Measurements from ENCODE around the gene PARP12.
A peak's percentile ranks its signal among the peaks of the same experiment; 100 is the strongest.

The PARP12 gene

GRCh38 chr7:140004672-140005071, 58.1 kb downstream of the PARP12 start:
- Histone ChIP-seq H2BK120ac (ENCODE audit: low read depth, low read length) (no peak overlapping the region), H3K4me3 (ENCODE audit: low read length) (no peak overlapping the region), H4K8ac (ENCODE audit: low read depth, low read length) (no peak overlapping the region), H2BK5ac (ENCODE audit: low read length) (no peak overlapping the region), H2AK5ac (ENCODE audit: low read length) (no peak overlapping the region), H3K23ac (ENCODE audit: low read length) (no peak overlapping the region), H3K9ac (ENCODE audit: low read length) (no peak overlapping the region), H4K5ac (ENCODE audit: low read length) (no peak overlapping the region), H3K36me3 (ENCODE audit: control insufficient read depth, insufficient read depth, low read length) (no peaks in the 10 kb centered on the region), H3K79me2 (ENCODE audit: control insufficient read depth, insufficient read depth, low read length) (no peaks in the 10 kb centered on the region), H3K4ac (ENCODE audit: low read depth, low read length) (no peak overlapping the region), H3K4me2 (ENCODE audit: low read length) (no peak overlapping the region), H2BK15ac (replicated peaks; ENCODE audit: low read depth) (no peak overlapping the region), H3K18ac (ENCODE audit: low read length) (no peak overlapping the region), H3K79me1 (ENCODE audit: low read length) (no peaks in the 10 kb centered on the region), H3K4me1 (ENCODE audit: control insufficient read depth, low read depth, low read length) (no peaks in the 10 kb centered on the region), H3K27me3 (ENCODE audit: insufficient read depth, low read length, poor library complexity) (no peaks in the 10 kb centered on the region), H3K27ac (ENCODE audit: low read depth, low read length) (no peak overlapping the region), H3K56ac (ENCODE audit: low read length) (no peak overlapping the region)
- WGBS (ENCODE audit: extremely low coverage, insufficient coverage, low lambda C conversion rate) = no CpG with 5 or more reads among the region's 6 CpGs
- DNase-seq = no peak

GRCh38 chr7:140003913-140004382, 58.8 kb downstream of the PARP12 start:
- no peaks in the 10 kb centered on the region for H3K27me3 ChIP-seq (ENCODE audit: insufficient read depth, low read length, poor library complexity)
- H3K18ac ChIP-seq (ENCODE audit: low read length) = no peak overlapping the region
- no peak overlapping the region for H2AK5ac ChIP-seq (ENCODE audit: low read length)
- peak; percentile 79 for DNase-seq
- H3K56ac ChIP-seq (ENCODE audit: low read length) = no peak overlapping the region
- no peak overlapping the region for H3K27ac ChIP-seq (ENCODE audit: low read depth, low read length)
- no peak overlapping the region for H2BK5ac ChIP-seq (ENCODE audit: low read length)
- WGBS (ENCODE audit: extremely low coverage, insufficient coverage, low lambda C conversion rate) = no CpG with 5 or more reads among the region's 9 CpGs
- no peaks in the 10 kb centered on the region for H3K79me1 ChIP-seq (ENCODE audit: low read length)
- H4K8ac ChIP-seq (ENCODE audit: low read depth, low read length) = no peak overlapping the region
- H2BK120ac ChIP-seq (ENCODE audit: low read depth, low read length) = no peak overlapping the region
- H3K9ac ChIP-seq (ENCODE audit: low read length) = no peak overlapping the region
- H3K4me1 ChIP-seq (ENCODE audit: control insufficient read depth, low read depth, low read length) = no peaks in the 10 kb centered on the region
- H3K23ac ChIP-seq (ENCODE audit: low read length) = no peak overlapping the region
- no peak overlapping the region for H2BK15ac ChIP-seq (replicated peaks; ENCODE audit: low read depth)
- no peaks in the 10 kb centered on the region for H3K36me3 ChIP-seq (ENCODE audit: control insufficient read depth, insufficient read depth, low read length)
- H4K5ac ChIP-seq (ENCODE audit: low read length) = no peak overlapping the region
- H3K4me2 ChIP-seq (ENCODE audit: low read length) = no peak overlapping the region
- no peak overlapping the region for H3K4ac ChIP-seq (ENCODE audit: low read depth, low read length)
- no peak overlapping the region for H3K4me3 ChIP-seq (ENCODE audit: low read length)
- no peaks in the 10 kb centered on the region for H3K79me2 ChIP-seq (ENCODE audit: control insufficient read depth, insufficient read depth, low read length)

GRCh38 chr7:140000666-140001268, 62.0 kb downstream of the PARP12 start:
- Histone ChIP-seq H3K27ac (ENCODE audit: low read depth, low read length) (no peak overlapping the region), H2AK5ac (ENCODE audit: low read length) (no peak overlapping the region), H2BK120ac (ENCODE audit: low read depth, low read length) (no peak overlapping the region), H3K27me3 (ENCODE audit: insufficient read depth, low read length, poor library complexity) (no peaks in the 10 kb centered on the region), H3K4ac (ENCODE audit: low read depth, low read length) (no peak overlapping the region), H4K5ac (ENCODE audit: low read length) (no peak overlapping the region), H2BK15ac (replicated peaks; ENCODE audit: low read depth) (no peak overlapping the region), H3K79me2 (ENCODE audit: control insufficient read depth, insufficient read depth, low read length) (no peaks in the 10 kb centered on the region), H3K4me1 (ENCODE audit: control insufficient read depth, low read depth, low read length) (no peaks in the 10 kb centered on the region), H3K79me1 (ENCODE audit: low read length) (no peaks in the 10 kb centered on the region), H3K9ac (ENCODE audit: low read length) (no peak overlapping the region), H3K4me2 (ENCODE audit: low read length) (no peak overlapping the region), H3K56ac (ENCODE audit: low read length) (no peak overlapping the region), H2BK5ac (ENCODE audit: low read length) (no peak overlapping the region), H3K4me3 (ENCODE audit: low read length) (no peak overlapping the region), H4K8ac (ENCODE audit: low read depth, low read length) (no peak overlapping the region), H3K36me3 (ENCODE audit: control insufficient read depth, insufficient read depth, low read length) (no peaks in the 10 kb centered on the region), H3K23ac (ENCODE audit: low read length) (no peak overlapping the region), H3K18ac (ENCODE audit: low read length) (no peak overlapping the region)
- DNase-seq = no peak
- no CpG with 5 or more reads among the region's 6 CpGs for WGBS (ENCODE audit: extremely low coverage, insufficient coverage, low lambda C conversion rate)

GRCh38 chr7:139999516-139999915, 63.2 kb downstream of the PARP12 start:
- no peak overlapping the region for H4K8ac ChIP-seq (ENCODE audit: low read depth, low read length)
- no peak overlapping the region for H3K56ac ChIP-seq (ENCODE audit: low read length)
- H3K4ac ChIP-seq (ENCODE audit: low read depth, low read length) = no peak overlapping the region
- H3K79me1 ChIP-seq (ENCODE audit: low read length) = no peaks in the 10 kb centered on the region
- no peaks in the 10 kb centered on the region for H3K27me3 ChIP-seq (ENCODE audit: insufficient read depth, low read length, poor library complexity)
- H3K18ac ChIP-seq (ENCODE audit: low read length) = no peak overlapping the region
- no peak overlapping the region for H4K5ac ChIP-seq (ENCODE audit: low read length)
- H3K23ac ChIP-seq (ENCODE audit: low read length) = no peak overlapping the region
- H2AK5ac ChIP-seq (ENCODE audit: low read length) = no peak overlapping the region
- no peak overlapping the region for H2BK15ac ChIP-seq (replicated peaks; ENCODE audit: low read depth)
- no peaks in the 10 kb centered on the region for H3K79me2 ChIP-seq (ENCODE audit: control insufficient read depth, insufficient read depth, low read length)
- no peaks in the 10 kb centered on the region for H3K4me1 ChIP-seq (ENCODE audit: control insufficient read depth, low read depth, low read length)
- H3K27ac ChIP-seq (ENCODE audit: low read depth, low read length) = no peak overlapping the region
- no peak for DNase-seq
- no peak overlapping the region for H3K4me3 ChIP-seq (ENCODE audit: low read length)
- no peaks in the 10 kb centered on the region for H3K36me3 ChIP-seq (ENCODE audit: control insufficient read depth, insufficient read depth, low read length)
- WGBS (ENCODE audit: extremely low coverage, insufficient coverage, low lambda C conversion rate) = no CpG with 5 or more reads among the region's 6 CpGs
- H3K9ac ChIP-seq (ENCODE audit: low read length) = no peak overlapping the region
- H2BK120ac ChIP-seq (ENCODE audit: low read depth, low read length) = no peak overlapping the region
- no peak overlapping the region for H3K4me2 ChIP-seq (ENCODE audit: low read length)
- no peak overlapping the region for H2BK5ac ChIP-seq (ENCODE audit: low read length)

GRCh38 chr7:139998572-139998971, 64.2 kb downstream of the PARP12 start:
- H3K23ac ChIP-seq (ENCODE audit: low read length) = no peak overlapping the region
- DNase-seq = no peak
- no peak overlapping the region for H2AK5ac ChIP-seq (ENCODE audit: low read length)
- H3K56ac ChIP-seq (ENCODE audit: low read length) = no peak overlapping the region
- no peak overlapping the region for H3K27ac ChIP-seq (ENCODE audit: low read depth, low read length)
- H2BK120ac ChIP-seq (ENCODE audit: low read depth, low read length) = no peak overlapping the region
- H3K79me2 ChIP-seq (ENCODE audit: control insufficient read depth, insufficient read depth, low read length) = no peaks in the 10 kb centered on the region
- no peak overlapping the region for H3K9ac ChIP-seq (ENCODE audit: low read length)
- H3K79me1 ChIP-seq (ENCODE audit: low read length) = no peaks in the 10 kb centered on the region
- no peaks in the 10 kb centered on the region for H3K4me1 ChIP-seq (ENCODE audit: control insufficient read depth, low read depth, low read length)
- no peaks in the 10 kb centered on the region for H3K36me3 ChIP-seq (ENCODE audit: control insufficient read depth, insufficient read depth, low read length)
- no peaks in the 10 kb centered on the region for H3K27me3 ChIP-seq (ENCODE audit: insufficient read depth, low read length, poor library complexity)
- H4K8ac ChIP-seq (ENCODE audit: low read depth, low read length) = no peak overlapping the region
- WGBS (ENCODE audit: extremely low coverage, insufficient coverage, low lambda C conversion rate) = no CpG with 5 or more reads among the region's 4 CpGs
- H2BK15ac ChIP-seq (replicated peaks; ENCODE audit: low read depth) = no peak overlapping the region
- H2BK5ac ChIP-seq (ENCODE audit: low read length) = no peak overlapping the region
- no peak overlapping the region for H3K4ac ChIP-seq (ENCODE audit: low read depth, low read length)
- no peak overlapping the region for H3K18ac ChIP-seq (ENCODE audit: low read length)
- no peak overlapping the region for H3K4me2 ChIP-seq (ENCODE audit: low read length)
- no peak overlapping the region for H3K4me3 ChIP-seq (ENCODE audit: low read length)
- H4K5ac ChIP-seq (ENCODE audit: low read length) = no peak overlapping the region
